GM18507 (cell line): ENCODE measurements around the gene ABCB9.

ENCODE experiments used
- DNase-seq: peaks from one replicate; pipeline ENCODE4 v3.0.0; 2011; ENCODE audit warnings: low read depth; ENCODE audit not compliant: insufficient read length; ENCODE audit errors: extremely low spot score
- FAIRE-seq: peaks from 2 replicates; lab custom pipeline; 2011; peaks lifted over from hg19 to GRCh38; lab: Jason Lieb, UNC

The ABCB9 gene

DNA sequence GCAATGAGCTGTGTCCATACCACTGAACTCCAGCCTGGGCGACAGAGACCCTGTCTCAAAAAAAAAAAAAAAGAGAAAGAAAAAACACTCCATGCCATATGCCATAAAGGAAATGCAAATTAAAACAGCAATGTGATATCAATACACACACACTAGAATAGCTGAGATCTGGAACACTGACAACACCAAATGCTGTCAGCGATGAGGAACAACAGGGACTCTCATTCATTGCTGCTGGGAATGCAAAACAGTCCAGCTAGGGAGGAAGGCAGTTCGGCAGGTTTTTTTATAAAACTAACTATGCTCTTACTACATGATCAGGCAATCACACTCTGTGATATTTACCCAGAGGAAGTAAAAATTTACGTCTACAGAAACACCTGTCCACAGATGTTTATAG lies 3.4 kb upstream of the ABCB9 start:
- FAIRE-seq (no peak), DNase-seq (no peak)

DNA sequence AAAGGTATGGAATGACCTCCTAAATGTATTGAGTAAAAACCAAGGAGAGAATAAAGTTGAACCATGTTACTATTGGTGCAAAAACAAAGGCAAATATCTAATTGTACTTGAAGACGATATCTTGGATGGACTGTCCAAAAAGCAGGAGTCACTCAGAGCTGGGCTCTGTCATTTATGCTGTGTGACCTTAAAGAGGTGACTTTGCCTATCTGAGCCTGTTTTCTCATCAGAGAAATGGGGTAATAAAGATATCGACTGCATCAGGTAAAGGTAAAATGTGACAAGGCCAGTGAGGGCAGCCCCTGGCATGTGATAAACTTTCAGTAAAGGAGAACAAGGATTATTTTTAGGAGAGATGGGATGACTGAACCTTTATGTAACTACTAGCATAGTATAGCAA lies 1.8 kb upstream of the ABCB9 start:
- FAIRE-seq (no peak), DNase-seq (no peak)

- DNase-seq (no peak), FAIRE-seq (no peak)
Measured at GRCh38 chr12:122966743-122967550, 684 bp upstream of the ABCB9 start.

DNA sequence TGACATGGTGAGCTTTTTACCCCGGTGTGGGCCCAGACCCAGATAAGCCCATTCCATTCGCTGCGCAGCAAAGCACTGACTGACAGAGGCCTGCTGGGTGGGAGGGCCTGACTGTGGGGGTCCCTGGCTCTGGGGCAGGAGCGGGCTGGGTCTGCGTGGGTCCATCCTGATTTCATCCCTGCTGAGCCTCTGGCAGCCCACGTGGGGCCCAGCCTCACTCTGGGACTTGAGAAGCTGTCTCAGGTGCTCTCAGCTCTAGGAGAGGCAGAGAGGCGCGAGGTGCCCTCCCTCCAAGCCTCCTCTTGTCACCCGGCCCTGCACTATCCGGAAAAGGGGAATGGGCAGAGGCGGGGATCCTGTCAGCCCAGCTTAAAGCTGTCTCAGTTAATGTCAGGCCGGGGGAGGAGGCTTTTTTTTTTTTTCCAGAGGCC lies 927 bp downstream of the ABCB9 start:
- FAIRE-seq (no peak), DNase-seq (no peak)

- DNase-seq, result no peak
- FAIRE-seq, result no peak
Measured at GRCh38 chr12:122964439-122965257, 1.6 kb downstream of the ABCB9 start.

DNA sequence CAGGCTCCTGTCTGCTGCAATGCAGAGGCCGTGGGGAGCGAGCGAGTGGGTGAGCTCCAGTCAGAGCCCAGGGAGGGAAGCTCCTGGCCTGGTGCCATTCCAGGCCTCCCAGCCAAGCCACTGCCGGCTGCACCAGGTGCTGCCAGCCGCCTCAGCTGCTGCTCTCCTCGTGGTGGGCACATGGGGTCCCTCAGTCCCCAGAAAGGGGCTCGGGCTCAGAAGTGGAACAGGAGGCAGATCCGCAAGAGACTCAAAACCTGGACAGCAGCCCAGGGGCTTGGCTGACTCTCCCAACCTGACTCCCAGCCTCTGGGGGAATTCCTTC lies 2.4 kb downstream of the ABCB9 start:
- FAIRE-seq (no peak), DNase-seq (no peak)

- FAIRE-seq, result no peak
- no peak for DNase-seq
Measured at GRCh38 chr12:122961531-122962329, 4.5 kb downstream of the ABCB9 start.

DNA sequence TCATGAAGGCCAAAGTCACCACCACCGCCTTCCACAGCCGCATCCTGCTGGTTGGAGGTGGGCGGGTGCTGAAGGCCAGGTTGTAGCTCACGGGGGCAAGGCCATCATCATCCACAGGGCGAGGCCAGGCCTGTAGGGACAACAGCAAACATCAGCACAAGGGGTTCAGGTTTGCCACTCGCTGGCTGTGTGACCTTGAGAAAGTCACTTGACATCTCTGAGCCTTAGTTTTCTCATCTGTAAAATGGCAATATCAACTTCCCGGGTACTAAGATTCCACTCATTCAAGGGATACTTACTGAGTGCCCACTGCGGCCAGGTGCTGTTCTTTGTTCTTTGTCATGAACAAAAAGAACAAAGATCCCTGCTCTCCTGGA lies 6.1 kb downstream of the ABCB9 start:
- no peak for DNase-seq
- FAIRE-seq, result no peak

DNA sequence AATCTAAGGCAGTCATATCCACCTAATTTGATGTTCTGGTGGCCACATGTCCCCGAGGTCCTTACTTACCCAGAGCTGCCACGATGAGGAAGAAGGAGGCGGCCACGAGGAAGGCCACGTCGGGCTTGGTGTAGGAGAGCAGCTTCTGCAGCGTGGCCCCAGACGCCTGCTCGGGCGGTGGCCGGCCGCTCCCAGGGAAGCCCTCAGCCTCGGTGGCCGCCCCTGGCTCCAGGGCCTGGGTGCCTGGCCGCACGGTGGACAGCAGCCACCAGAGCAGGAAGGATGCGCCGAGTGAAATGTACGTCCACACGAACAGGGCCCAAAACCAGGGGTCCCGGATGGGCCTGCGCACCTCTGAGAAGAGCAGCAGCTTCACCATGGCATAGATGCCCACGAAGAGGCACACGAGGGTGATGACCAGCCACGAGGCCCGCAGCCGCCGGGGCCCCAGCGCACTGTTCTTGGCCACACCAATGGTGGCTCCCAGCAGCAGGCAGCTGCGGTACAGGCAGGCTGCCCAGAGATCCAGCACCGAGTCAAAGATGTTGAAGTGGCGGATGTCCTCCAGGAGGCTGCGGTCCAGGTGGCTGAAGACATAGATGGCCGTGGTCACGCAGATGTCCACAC lies 6.6 kb downstream of the ABCB9 start:
- FAIRE-seq, result no peak
- no peak for DNase-seq

DNA sequence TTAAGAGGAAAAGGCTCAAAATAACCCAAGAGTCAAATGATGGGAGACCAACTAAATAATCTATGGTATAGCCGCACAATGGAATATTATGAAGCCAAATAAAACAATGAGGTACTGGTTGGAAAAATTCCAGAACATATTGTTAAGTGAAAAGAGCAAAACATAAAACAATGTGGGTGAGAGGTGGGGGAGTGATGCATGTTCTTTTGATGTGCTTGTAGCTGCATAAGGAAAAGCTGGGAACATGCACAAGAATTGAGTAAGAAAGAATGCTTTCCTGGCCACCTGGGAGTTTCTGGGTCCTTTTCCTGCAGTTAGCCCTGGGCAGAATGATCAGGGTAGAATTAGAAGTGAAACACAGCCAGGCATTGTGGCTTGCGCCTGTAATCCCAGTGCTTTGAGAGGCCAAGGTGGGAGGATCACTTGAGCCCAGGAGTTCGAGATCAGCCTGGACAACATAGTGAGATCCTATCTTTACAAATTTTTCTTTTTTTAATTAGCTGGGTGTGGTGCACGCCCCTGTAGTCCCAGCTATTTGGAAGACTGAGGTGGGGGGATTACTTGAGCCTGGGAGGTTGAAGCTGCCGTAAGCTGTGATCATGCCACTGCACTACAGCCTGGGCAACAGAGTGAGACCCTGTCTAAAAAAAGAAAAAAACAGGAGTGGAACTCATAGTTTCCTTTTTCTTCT lies 7.9 kb downstream of the ABCB9 start:
- DNase-seq (no peak), FAIRE-seq (no peak)

GRCh38 chr12:122956035-122956434 lies 10.2 kb downstream of the ABCB9 start:
- FAIRE-seq, result no peak

GRCh38 chr12:122955156-122955555 lies 11.1 kb downstream of the ABCB9 start:
- DNase-seq (no peak), FAIRE-seq (no peak)

More at GRCh38 chr12:122956035-122956434, 10.2 kb downstream of the ABCB9 start:
- DNase-seq, result no peak

- peak; percentile 93 for FAIRE-seq
- DNase-seq, result peak; percentile 76
Measured at GRCh38 chr12:122951979-122952892, 14.0 kb downstream of the ABCB9 start.

DNA sequence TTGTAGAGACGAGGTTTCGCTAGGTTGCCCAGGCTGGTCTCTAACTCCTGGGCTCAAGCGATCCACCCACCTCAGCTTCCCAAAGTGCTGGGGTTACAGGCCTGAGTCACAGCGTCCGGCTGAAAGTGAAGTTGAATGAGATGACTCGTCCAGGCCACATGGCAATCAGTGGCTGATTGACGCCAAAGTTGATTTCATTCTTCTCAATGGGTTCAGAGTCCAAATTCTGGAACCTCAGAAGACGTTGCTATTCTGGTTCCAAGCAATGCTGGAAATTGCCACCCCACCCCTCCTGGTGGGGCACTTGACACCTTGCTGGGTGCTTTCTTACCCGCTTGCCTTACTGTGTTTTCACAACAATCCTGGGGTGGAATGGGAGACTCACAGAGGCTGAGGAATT lies 14.9 kb downstream of the ABCB9 start:
- FAIRE-seq (no peak), DNase-seq (no peak)

DNA sequence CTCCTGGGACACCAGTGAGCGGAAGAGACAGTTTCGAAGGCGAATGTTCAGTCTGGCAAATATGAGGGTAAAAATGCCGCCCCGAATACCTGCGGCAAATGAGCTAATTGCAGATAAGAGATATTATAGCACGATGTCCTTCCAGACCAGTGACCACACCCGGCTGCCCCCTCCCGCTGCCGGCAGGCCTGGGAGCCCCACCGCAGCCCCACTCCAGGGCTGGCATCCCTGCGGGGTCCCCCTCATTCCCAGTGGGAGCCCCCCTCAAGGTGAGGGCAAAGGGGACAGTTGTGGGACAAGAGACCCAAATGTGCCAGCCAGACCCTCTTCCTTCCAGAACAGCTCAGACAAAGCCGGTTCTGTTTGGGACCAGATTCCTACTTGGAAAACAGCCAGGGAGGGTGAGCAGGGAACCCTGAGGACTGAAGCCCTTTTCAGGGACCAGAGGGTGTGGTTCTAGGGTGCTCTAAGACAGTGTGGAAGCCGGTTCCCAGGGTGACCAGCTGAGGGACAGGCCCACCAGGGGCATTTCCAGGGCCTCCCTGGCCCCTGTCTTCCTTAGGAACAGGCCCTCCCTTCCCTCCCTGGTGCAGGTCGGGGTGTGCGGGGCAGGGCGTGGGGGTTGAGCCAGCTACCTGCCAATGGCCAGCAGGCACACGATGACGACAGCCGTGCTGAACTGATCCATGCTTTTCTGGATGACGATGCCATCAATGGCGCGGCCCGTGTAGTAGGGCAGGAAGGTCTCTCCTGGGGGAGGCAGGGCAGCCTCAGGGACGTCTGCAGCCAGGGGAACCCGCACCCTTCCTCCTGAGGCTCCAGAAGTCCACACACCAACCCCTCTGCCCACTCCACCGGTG lies 16.2 kb downstream of the ABCB9 start:
- FAIRE-seq (no peak), DNase-seq (no peak)

DNA sequence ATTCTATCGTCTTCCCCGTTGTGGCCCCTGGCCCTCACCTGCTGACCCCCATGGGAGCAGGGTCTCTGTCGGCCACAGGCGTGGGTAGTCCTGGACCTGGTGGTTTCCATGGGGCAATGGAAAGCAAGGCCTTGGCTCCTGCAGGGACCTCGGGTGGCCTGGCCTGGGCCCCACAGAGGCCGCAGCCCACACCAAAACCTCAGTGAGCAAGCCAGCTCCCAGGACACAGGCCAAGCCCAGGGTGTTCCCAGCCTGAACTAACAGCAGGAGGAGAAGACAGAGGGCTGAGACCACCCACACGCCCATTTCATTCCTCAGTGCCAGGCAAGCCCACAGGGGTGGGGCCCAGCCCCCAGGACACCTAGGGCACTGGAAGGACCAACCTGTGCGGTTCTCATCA lies 16.9 kb downstream of the ABCB9 start:
- DNase-seq (no peak), FAIRE-seq (no peak)

GRCh38 chr12:122948605-122949004 lies 17.7 kb downstream of the ABCB9 start:
- no peak for FAIRE-seq
- no peak for DNase-seq
